Retina (tissue), 1 donor: ENCODE data around the gene COL26A1.

ENCODE experiments used
- DNase-seq: peaks from one replicate; pipeline ENCODE4 v3.0.0-alpha.2; 2016

The COL26A1 gene

DNA sequence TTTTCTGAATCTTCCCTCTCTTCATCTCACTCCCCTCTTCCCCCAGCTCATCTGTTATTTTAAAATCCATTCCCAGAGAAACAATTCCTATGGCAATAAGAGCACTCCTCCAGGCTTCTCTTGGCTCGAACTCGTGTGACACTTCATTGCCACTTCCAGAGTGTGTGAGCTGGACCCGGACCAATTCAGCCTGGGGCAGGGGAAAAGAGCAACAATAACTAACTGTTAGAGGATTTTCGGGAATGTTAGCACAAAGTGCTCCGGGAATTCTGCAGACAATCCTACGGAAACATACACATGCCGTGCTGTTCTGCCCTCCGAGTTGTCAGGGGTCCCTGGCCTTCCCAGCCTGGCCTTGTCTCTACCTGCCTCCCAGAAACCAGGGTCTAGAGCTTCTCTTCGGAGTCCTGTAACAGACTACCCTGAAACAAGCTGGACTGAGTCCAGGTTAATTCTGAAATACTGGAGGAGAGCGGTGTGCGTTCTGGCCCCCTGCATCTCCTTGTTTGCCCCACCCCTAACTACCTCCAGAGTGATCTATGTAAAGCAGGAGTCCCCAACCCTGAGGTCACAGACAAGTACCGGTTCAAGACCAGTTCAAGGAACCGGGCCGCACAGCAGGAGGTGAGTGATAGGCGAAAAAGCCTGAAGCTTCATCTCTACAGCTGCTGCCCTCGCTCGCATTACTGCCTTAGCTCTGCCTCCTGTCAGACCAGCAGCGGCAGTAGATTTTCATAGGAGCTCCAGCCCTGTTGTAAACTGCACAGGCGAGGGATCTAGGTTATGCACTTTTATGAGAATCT is 11.3 kb downstream of the COL26A1 start:
- no peak for DNase-seq

GRCh38 chr7:101374990-101375389 is 12.3 kb downstream of the COL26A1 start:
- DNase-seq, result no peak

DNA sequence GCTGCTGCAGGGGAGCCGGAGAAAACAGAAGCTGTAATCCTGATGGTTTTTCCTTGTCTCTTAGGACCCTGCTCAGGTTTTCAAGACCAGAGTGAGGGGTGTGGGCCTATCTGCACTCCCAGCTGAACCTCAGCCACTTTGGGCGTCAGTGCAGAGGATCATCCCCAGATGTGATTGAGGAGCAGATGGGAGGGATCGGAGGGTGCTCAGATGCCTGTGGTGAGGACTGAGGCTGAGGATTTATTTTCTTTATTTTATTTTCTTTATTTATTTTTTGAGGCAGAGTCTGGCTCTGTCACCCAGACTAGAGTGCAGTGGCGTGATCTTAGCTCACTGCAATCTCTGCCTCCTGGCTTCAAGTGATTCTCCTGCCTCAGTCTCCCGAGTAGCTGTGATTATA is 13.9 kb downstream of the COL26A1 start:
- DNase-seq, result no peak

- DNase-seq, result no peak
Observed at GRCh38 chr7:101377189-101377736, 14.6 kb downstream of the COL26A1 start.

DNA sequence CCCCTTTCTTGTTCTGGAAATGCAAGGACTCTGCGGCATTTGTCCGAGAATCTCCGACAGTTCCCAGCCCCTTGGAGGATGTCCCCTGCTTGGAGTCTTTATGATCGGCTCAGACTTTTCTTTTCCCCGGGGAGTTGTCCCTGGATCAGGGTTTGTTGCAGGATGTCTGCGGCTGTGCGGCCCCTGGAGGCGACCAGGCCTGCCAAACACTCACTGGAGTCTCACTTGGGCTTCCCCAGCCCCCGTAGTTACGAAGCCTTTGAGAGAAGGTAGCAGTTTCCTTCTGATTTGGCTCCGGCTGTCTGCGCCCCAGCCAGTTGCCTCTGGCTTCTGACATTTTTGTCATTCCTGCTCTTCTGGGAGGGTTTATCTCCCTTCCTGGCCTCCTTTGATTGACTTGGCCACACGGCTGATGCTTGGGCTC is 16.1 kb downstream of the COL26A1 start:
- DNase-seq, result peak; percentile 48

GRCh38 chr7:101379302-101379701 is 16.6 kb downstream of the COL26A1 start:
- DNase-seq, result no peak

DNA sequence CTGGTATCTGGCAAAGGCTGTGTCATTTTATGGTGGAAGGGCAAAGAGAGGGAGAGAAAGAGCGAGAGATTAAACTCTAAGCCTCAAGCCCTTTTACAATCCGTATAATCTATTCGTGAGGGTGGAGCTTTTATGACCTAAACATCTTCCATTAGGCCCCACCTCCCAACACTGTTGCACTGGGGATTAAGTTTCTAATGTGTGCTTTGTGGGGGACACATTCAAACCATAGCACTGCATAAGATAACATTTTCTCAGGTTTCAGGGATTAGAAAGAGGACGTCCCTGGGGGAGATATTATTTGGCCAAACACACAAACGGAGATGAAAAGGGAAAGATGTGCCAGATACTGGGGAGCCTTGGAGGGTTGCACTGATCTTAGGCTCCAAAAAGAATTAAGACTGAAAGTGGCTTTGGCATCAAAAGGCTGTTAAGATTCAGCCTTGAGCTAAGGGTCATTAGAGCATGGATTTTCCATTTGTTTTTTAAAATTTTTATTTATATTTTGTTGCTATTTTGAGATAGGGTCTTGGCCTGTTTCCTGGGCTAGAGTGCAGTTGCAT is 19.0 kb downstream of the COL26A1 start:
- DNase-seq, result no peak

DNA sequence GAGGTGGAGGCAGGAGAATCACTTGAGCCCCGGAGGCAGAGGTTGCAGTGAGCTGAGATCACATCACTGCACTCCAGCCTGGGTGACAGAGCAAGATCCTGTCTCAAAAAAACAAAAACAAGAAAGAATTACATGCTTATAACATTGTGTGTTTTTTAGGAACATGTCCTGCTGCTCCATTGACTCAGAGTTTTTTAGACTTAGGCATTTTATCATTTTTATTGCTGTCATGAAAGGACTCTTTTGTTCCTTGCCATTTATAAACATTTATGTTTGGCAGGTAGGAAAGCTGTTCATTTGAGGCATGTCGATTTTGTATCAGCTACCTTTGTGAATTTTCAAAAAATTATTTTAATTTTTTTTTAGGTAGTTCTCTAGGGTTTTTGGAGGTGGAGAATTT is 20.3 kb downstream of the COL26A1 start:
- no peak for DNase-seq

GRCh38 chr7:101386177-101386557 is 23.5 kb downstream of the COL26A1 start:
- DNase-seq, result no peak

- peak; percentile 69 for DNase-seq
Observed at GRCh38 chr7:101386558-101387231, 24.0 kb downstream of the COL26A1 start.

- DNase-seq, result peak; percentile 38
Observed at GRCh38 chr7:101390901-101391301, 28.2 kb downstream of the COL26A1 start.

GRCh38 chr7:101391991-101392390 is 29.3 kb downstream of the COL26A1 start:
- DNase-seq, result no peak

- DNase-seq, result no peak
Observed at GRCh38 chr7:101393865-101394264, 31.2 kb downstream of the COL26A1 start.

DNA sequence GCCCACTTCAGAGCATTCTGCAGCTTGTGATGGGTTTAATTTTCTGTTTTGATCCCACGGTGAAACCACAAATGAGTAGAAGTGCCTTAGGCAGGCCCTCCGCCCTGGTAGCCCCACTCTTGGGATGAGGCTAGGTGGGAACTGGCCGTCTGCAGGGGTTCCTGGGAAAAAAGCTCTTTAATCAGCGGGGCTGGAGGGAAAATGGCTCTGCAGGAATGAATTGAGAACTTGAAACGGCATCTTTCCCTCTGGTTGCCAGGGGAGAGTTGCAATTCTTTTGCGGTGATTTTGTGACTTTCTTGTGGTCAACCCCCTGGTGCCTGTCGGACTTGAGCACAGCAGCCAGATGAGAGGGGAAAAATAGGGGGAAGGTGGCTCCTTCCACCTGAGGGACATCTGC is 32.7 kb downstream of the COL26A1 start:
- no peak for DNase-seq

DNA sequence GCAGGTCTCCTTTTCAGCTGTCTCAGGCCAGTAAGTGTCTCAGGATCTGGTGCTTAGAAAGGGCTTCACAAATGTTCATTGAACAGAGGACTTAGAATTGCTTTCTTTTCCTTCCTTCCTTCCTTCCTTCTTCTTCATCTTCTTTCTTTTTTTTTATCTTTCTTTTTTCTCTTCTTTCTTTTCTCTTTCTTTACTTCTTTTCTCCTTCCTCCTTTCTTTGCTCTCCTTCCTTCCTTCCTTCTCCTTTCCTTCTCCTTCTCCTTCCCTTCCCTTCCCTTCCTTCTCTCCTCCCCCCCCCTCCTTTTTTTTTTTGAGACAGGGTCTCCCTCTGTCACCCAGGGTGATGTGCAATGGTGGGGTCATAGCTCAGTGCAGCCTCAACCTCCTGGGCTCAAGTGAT is 34.6 kb downstream of the COL26A1 start:
- DNase-seq, result no peak

DNA sequence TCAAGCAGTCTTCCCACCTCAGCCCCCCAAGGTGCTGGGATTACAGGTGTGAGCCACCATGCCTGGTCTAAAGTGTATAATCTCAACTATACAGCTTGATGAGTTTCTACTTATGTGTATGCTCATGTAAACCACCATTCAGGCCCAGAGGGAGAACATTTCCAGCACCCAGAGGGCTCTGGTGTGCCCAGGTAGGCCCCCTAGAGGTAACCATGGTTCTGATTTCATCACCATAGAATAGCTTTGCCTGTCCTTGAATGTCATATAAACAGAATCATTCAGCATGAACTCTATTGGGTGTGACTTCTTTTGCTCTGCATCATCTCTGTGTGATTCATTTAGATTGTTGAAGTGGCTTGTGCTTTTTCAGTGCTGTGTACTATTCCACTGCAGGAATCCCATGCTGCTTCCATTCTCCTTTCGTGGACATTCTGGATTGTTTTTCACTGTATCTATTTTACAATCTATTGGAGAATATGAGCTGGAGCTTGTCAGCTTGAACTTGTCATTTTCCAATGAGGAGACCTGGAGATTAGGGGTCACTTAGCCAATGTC is 35.2 kb downstream of the COL26A1 start:
- no peak for DNase-seq

GRCh38 chr7:101398396-101399289 is 36.0 kb downstream of the COL26A1 start:
- DNase-seq, result no peak

DNA sequence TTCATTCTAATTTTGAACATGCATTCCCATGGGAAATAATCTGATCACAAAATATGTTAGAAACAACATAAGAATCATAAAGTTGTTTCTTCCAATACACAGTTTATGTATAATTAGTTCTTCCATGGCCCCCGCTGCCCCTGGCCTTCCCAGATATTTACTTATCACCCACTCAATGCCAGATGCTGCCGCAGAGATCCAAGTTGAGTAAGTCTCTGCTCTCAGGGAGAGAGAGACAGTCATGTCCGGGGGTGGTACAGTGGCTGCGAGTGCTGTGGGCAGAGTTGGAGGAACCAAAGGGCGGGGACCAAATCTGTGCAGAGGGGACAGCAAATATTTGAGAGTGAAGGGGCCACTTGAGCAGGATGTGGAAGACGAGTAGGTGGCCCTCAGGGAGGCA is 37.1 kb downstream of the COL26A1 start:
- DNase-seq, result no peak

- DNase-seq, result no peak
Observed at GRCh38 chr7:101400751-101401150, 38.1 kb downstream of the COL26A1 start.

DNA sequence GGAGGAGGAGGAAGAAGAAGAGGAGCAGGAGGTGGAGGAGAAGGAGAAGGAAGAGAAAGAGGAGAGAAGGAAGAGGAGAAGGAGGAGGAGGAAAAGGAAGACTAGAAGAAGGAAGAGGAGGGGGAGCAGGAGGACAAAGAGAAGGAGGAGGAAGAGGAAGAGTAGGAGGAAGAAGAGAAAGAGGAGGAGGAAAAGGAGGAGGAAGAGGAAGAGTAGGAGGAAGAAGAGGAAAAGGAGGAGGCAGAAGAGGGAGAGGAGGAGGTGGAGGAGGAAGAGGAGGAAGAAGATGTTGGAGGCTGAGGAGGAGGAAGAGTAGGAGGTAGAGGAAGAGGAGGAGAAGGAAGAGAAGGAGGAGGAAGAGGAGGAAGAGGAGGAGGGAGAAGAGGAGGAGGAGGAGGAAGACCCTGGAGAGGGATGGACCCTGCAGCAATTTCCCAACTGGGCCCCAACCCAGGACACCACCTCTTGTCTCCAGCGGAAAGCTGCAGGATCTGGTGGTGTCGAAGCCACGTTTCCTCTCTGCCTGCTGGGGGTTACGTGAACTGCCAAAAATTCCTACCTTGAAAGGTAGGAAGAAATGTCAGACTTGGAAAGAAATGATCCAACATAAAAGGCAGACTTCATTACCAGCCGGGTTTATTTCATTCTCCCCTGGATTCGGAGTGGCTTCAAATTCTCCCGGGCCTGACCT is 38.9 kb downstream of the COL26A1 start:
- DNase-seq, result no peak

- peak; percentile 27 for DNase-seq
Observed at GRCh38 chr7:101402081-101402779, 39.6 kb downstream of the COL26A1 start.
